ENCODE results near the gene UBAC1.

GRCh38 chr9:135994501-135995192 is 33.5 kb upstream of the UBAC1 start:
- TF ChIP-seq POLR2A (IDR thresholded peaks at IDR 0.05): no peak
- no peak for TF ChIP-seq CTCF (IDR thresholded peaks at IDR 0.05)
